Measurements from ENCODE around the gene HS6ST1. TPM values are rescaled to one million over a fixed set of nuclear protein-coding genes. Genes with fewer than 3 reads are reported as not detected.

The HS6ST1 gene
- total RNA-seq, 1 donor from 2014 or later: 17.6 TPM

GRCh38 chr2:128219891-128220290 lies 98.8 kb downstream of the HS6ST1 start:
- DNase-seq (ENCODE audit: low spot score): no peak
- no peak overlapping the region for H3K27ac Mint-ChIP-seq
- H3K4me1 Mint-ChIP-seq (ENCODE audit: low read depth): no peaks in the 10 kb centered on the region
- H3K36me3 Mint-ChIP-seq (ENCODE audit: low read depth): no peaks in the 10 kb centered on the region
- no peak overlapping the region for H3K4me3 Mint-ChIP-seq (ENCODE audit: low read depth)
- H3K27me3 Mint-ChIP-seq (ENCODE audit: low read depth): peaks cover 6% of the 10 kb centered on the region
- no peaks in the 10 kb centered on the region for H3K9me3 Mint-ChIP-seq
- intact Hi-C loops (cut with micrococcal nuclease): no loop called here

GRCh38 chr2:128217671-128218070 lies 101.0 kb downstream of the HS6ST1 start:
- intact Hi-C loops (cut with micrococcal nuclease): no loop called here
- Mint-ChIP-seq H3K27ac (no peak overlapping the region), H3K27me3 (ENCODE audit: low read depth) (peaks cover 6% of the 10 kb centered on the region), H3K36me3 (ENCODE audit: low read depth) (no peaks in the 10 kb centered on the region), H3K9me3 (no peaks in the 10 kb centered on the region), H3K4me1 (ENCODE audit: low read depth) (no peaks in the 10 kb centered on the region), H3K4me3 (ENCODE audit: low read depth) (no peak overlapping the region)
- no peak for DNase-seq (ENCODE audit: low spot score)

- no peak overlapping the region for H3K4me3 Mint-ChIP-seq (ENCODE audit: low read depth)
- no peak for DNase-seq (ENCODE audit: low spot score)
- H3K9me3 Mint-ChIP-seq: no peaks in the 10 kb centered on the region
- intact Hi-C loops (cut with micrococcal nuclease): no loop called here
- H3K27me3 Mint-ChIP-seq (ENCODE audit: low read depth): peaks cover 4% of the 10 kb centered on the region
- no peaks in the 10 kb centered on the region for H3K4me1 Mint-ChIP-seq (ENCODE audit: low read depth)
- H3K36me3 Mint-ChIP-seq (ENCODE audit: low read depth): no peaks in the 10 kb centered on the region
- H3K27ac Mint-ChIP-seq: no peak overlapping the region
Measured at GRCh38 chr2:128215897-128216642, 102.6 kb downstream of the HS6ST1 start.

Other genes starting within 250 kb of the HS6ST1 start
- gene UGGT1, start 227.7 kb downstream of the HS6ST1 start, total RNA-seq: 72.4 and 74.7 TPM in 2 replicates